ENCODE data around the gene DLG5. TPM values are rescaled to one million over a fixed set of nuclear protein-coding genes. Genes with fewer than 3 reads are reported as not detected.

DLG5 gene
- total and polyA plus RNA-seq, 10 of the 15 experiments (the other 5 are each of a cell fraction or from before 2014, with no cell fraction given) = 0.18 to 6.6 (median 2.7) TPM

GRCh38 chr10:77884181-77884580 is 42.4 kb downstream of the DLG5 start:
- POLR2A ChIA-PET = no interaction called here
- Histone ChIP-seq H3K4me2 (ENCODE audit: control insufficient read depth, insufficient read depth) (no peak overlapping the region), H4K20me1 (ENCODE audit: control insufficient read depth, insufficient read depth) (no peaks in the 10 kb centered on the region), H3K36me3 (ENCODE audit: control insufficient read depth in 2 of 2, insufficient read depth in 2 of 2, low read length in 1 of 2) (no peaks in the 10 kb centered on the region), H3K9ac (ENCODE audit: control insufficient read depth, insufficient read depth, low read length) (no peak overlapping the region), H2AFZ (ENCODE audit: control insufficient read depth, low read depth, low read length) (no peak overlapping the region), H3K4me3 (no peak overlapping the region), H3K9me3 (replicated peaks; ENCODE audit: control insufficient read depth, insufficient read depth, low read length) (no peaks in the 10 kb centered on the region), H3K4me1 (ENCODE audit: control insufficient read depth, insufficient read depth, low read length) (no peaks in the 10 kb centered on the region; the same call in 1 of the 2 replicates), H3K27me3 (replicated peaks in 1 of 2; ENCODE audit: control insufficient read depth in 2 of 2, insufficient read depth in 2 of 2, low read length in 1 of 2) (no peaks in the 10 kb centered on the region), H3K27ac (ENCODE audit: control insufficient read depth, insufficient read depth) (no peak overlapping the region), H3K79me2 (ENCODE audit: control insufficient read depth, insufficient read depth, low read length) (no peaks in the 10 kb centered on the region)
- SMC1A ChIA-PET (ENCODE audit: uncharacterized antibody, unreplicated experiment) = no interaction called here
- in situ Hi-C loops (cut with MboI) = no loop called here
- no peak for TF ChIP-seq ETV6 (conservative IDR thresholded peaks at IDR 0.05 in 1 of 2, IDR thresholded peaks at IDR 0.05 in 1 of 2; ENCODE audit: borderline replicate concordance in 1 of 2, low read depth in 1 of 2)
- TF ChIP-seq USF2 (IDR thresholded peaks at IDR 0.05; ENCODE audit: borderline replicate concordance, low read depth, low read length) = no peak
- TF ChIP-seq CREB1 (IDR thresholded peaks at IDR 0.05; ENCODE audit: low read depth) = no peak
- RAD21 ChIA-PET (ENCODE audit: unreplicated experiment) = no interaction called here
- no peak for DNase-seq (ENCODE audit: low read depth, low spot score)
- intact Hi-C loops (cut with micrococcal nuclease; ENCODE audit: unreplicated experiment) = no loop called here
- 68% methylated on average over 7 of the region's 7 CpGs for WGBS (ENCODE audit: insufficient coverage, insufficient replicate concordance, low lambda C conversion rate, missing lambda C conversion rate)
- CTCF ChIA-PET = no interaction called here
- BruUV-seq (replicated peaks) = no TSS peak
- no peak for ATAC-seq
- FAIRE-seq = no peak

- FAIRE-seq (no peak), DNase-seq (ENCODE audit: low read depth, low spot score) (no peak), ATAC-seq (no peak)
- no peak overlapping the region for H3K9ac ChIP-seq (ENCODE audit: control insufficient read depth, insufficient read depth, low read length)
- no peaks in the 10 kb centered on the region for H3K36me3 ChIP-seq (ENCODE audit: control insufficient read depth in 2 of 2, insufficient read depth in 2 of 2, low read length in 1 of 2)
- intact Hi-C loops (cut with micrococcal nuclease; ENCODE audit: unreplicated experiment) = no loop called here
- RAD21 ChIA-PET (ENCODE audit: unreplicated experiment) = interaction anchor here (0.6 kb wide), 1 partner anchor 36 kb away, joined by 4 read pairs; no protein-coding TSS in a partner anchor
- no peaks in the 10 kb centered on the region for H4K20me1 ChIP-seq (ENCODE audit: control insufficient read depth, insufficient read depth)
- peaks cover 13% of the 10 kb centered on the region for H3K4me1 ChIP-seq (ENCODE audit: control insufficient read depth, insufficient read depth, low read length)
- H3K27ac ChIP-seq (ENCODE audit: control insufficient read depth, insufficient read depth) = no peak overlapping the region
- no peak overlapping the region for H2AFZ ChIP-seq (ENCODE audit: control insufficient read depth, low read depth, low read length)
- in situ Hi-C loops (cut with MboI) = no loop called here
- no TSS peak for BruUV-seq (replicated peaks)
- CTCF ChIA-PET = interaction anchor here (2.0 kb wide), 1 partner anchor 34 kb away, joined by 4 read pairs; no protein-coding TSS in a partner anchor
- 46% methylated on average over 4 of the region's 4 CpGs for WGBS (ENCODE audit: insufficient coverage, insufficient replicate concordance, low lambda C conversion rate, missing lambda C conversion rate)
- H3K9me3 ChIP-seq (replicated peaks; ENCODE audit: control insufficient read depth, insufficient read depth, low read length) = no peaks in the 10 kb centered on the region
- no peaks in the 10 kb centered on the region for H3K27me3 ChIP-seq (replicated peaks in 1 of 2; ENCODE audit: control insufficient read depth in 2 of 2, insufficient read depth in 2 of 2, low read length in 1 of 2)
- H3K4me2 ChIP-seq (ENCODE audit: control insufficient read depth, insufficient read depth) = no peak overlapping the region
- SMC1A ChIA-PET (ENCODE audit: uncharacterized antibody, unreplicated experiment) = no interaction called here
- POLR2A ChIA-PET = interaction anchor here (0.5 kb wide), 1 partner anchor 36 kb away, joined by 6 read pairs; no protein-coding TSS in a partner anchor
- no peaks in the 10 kb centered on the region for H3K79me2 ChIP-seq (ENCODE audit: control insufficient read depth, insufficient read depth, low read length)
- no peak overlapping the region for H3K4me3 ChIP-seq
- TF ChIP-seq ZBTB33 (IDR thresholded peaks at IDR 0.05) = no peak
- no peak for TF ChIP-seq JUNB (IDR thresholded peaks at IDR 0.05)
- TF ChIP-seq ZBTB4 (CRISPR knock-in tag; IDR thresholded peaks at IDR 0.05) = no peak
- no peak for TF ChIP-seq BCL3 (IDR thresholded peaks at IDR 0.05; ENCODE audit: borderline replicate concordance, insufficient read depth, low read depth, low read length, poor library complexity, severe bottlenecking)
- no peak for TF ChIP-seq RBBP5 (conservative IDR thresholded peaks at IDR 0.05)
- no peak for TF ChIP-seq SREBF1 (IDR thresholded peaks at IDR 0.05; ENCODE audit: low read length)
- TF ChIP-seq BCL11A (IDR thresholded peaks at IDR 0.05; ENCODE audit: low read depth, low read length) = no peak
Observed at GRCh38 chr10:77881636-77882035, 44.9 kb downstream of the DLG5 start.
